HG03521 (cell line): ENCODE results near the gene SDR42E1.
"Not testable (repeated sequence)": the region's sequence is repeated elsewhere in the genome, so short reads cannot be mapped to it uniquely, and the experiment has no call there.

Experiments
- ATAC-seq: cut with Tn5 transposase; IDR thresholded peaks from one replicate; pipeline ENCODE4 v1.9.1; 2021; ENCODE audit warnings: mild to moderate bottlenecking, moderate library complexity; ENCODE audit not compliant: unreplicated experiment

Gene SDR42E1

DNA sequence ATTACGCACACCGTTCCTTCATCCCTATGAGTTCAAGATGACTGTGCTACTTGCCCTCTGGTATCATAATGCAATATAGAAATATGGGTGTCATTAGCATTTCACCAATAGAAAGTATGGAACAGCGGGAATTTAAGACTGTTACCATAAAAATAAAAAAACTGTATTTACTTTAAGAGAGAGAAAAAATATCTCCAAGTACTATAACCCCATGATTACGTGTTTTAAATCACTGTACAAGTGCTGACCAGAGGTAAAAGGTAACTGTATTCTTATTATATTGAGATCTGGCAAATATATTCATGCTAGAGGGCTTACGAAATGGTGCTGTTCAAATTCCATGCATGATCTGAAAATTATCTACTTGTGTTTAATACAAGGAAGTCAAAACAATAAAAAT is 5.2 kb downstream of the SDR42E1 start:
- ATAC-seq: no peak

DNA sequence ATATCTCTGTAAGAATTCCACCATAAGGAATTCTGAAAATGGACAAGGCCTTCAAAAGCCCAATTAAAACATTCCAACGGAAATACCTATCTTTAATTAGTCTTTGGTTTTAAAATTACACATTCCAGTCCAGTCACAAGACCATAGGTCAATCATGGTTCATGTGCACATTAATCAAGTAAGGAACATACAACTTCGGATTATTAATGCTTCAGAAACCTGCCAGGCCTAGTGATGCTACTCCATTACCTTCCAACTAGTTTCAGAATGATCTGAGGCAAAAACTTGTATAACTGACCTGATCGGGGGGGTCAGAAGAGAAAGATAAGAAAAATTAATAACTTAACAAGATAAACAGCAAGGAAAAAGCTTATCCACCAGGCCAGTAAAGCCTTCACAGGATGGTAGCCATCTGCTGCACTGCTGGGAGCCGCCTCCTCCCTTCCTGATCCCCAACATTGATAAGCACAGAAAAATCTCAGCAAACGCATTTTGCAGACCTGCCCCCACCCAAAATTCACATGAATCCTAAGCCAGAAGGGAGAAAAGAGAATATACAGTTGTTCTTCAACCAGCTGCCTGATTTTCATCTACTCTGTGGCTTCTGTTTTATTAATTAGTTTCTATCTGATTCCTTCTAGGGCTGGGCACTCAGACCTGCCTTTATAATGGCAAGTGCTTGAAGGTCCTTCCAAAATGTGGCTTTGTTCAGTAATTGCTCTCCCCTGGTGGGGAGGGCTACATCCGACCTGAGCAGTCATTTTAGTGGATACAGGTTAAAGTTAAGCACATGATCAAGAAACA is 6.0 kb downstream of the SDR42E1 start:
- no peak for ATAC-seq

DNA sequence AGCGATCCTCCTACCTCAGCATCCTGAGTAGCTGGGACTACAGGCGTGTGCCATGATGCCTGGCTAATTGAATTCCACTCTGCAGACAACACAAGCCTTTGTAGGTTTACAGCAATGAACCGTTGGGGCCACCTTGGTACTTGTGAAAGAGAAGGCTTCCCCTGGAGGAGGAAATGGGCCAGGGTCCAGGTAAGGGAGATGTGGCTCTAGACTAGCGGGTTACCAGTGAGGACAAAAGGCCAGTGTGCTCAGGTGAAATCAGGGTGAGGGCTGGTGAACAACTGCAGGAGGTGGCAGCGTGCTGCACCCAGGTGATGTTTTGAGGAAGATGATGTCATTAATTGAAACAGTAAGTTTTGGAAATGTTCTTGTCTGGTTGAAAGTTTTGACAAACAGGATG is 6.7 kb downstream of the SDR42E1 start:
- ATAC-seq: no peak

- no peak for ATAC-seq
These were observed 8.4 kb downstream of the SDR42E1 start for GRCh38 chr16:82002831-82003230.

- no peak for ATAC-seq
These were observed 13.5 kb downstream of the SDR42E1 start for GRCh38 chr16:81997738-81998137.

- ATAC-seq: no peak
These were observed 14.4 kb downstream of the SDR42E1 start for GRCh38 chr16:81996664-81997509.

- ATAC-seq: no peak
These were observed 15.6 kb downstream of the SDR42E1 start for GRCh38 chr16:81995651-81996050.

- ATAC-seq: no peak
These were observed 16.8 kb downstream of the SDR42E1 start for GRCh38 chr16:81994485-81994884.

DNA sequence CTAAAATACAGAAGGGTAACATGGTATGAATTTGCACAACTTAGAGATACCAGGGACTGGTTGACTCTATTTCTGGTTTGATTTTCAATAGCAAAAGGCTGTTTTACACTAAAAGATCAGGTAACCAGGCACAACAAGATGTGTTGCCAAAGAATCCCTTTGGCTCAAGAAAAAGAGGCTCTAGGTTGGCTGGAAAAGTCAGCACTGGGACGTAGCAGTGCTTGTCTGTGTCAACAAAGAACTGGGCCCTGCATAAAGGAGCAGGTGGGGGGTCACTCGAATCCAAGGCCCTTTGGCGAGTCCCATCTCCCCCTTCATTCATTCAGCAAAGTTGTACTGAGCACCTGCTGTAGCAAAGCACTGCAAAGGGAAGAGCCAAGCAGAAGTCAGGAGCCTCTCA is 18.4 kb downstream of the SDR42E1 start:
- no peak for ATAC-seq

DNA sequence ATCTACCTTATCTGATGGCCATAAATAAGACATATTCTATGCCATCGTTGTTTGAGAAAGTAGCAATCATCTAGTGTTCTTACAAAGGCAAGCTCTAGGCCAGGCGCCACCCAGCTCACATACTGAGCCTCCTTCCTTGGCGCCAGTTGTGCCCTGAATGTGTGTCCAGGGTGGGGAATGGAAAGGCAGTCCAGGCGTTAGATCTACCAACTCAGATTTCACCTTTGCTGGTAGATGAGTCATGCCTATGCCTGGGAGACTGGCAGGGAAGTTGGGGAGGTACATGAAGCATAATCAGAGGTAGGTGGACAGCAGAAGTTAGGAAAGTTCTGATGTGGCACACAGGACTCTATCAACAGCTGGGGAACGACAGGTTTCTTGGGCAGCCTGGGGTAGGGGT is 23.6 kb downstream of the SDR42E1 start:
- no peak for ATAC-seq

- ATAC-seq: no peak
These were observed 24.1 kb downstream of the SDR42E1 start for GRCh38 chr16:81987121-81987520.

GRCh38 chr16:81977335-81977942 is 33.8 kb downstream of the SDR42E1 start:
- ATAC-seq: not testable (repeated sequence)

- no peak for ATAC-seq
These were observed 35.6 kb downstream of the SDR42E1 start for GRCh38 chr16:81975637-81976036.

DNA sequence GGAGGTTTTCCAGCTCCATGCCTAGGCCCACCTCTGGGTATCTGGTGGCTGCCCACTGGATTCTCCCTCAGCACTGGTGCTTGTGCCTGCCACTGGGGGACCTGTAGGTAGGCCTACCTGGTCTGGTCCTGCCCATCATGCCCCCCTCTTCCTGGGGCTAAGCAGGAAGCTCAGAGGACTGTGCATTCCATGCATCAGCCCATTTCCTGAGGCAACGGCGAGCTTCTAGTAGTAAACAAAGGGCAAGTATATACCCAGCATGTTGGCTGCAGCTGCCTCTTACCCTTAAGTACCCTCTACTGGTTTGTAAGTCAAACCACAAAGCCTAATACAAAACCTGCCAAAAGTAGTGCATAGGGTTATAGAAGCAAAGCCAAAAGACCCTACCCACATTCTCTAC is 37.5 kb downstream of the SDR42E1 start:
- no peak for ATAC-seq

- ATAC-seq: no peak
These were observed 39.4 kb downstream of the SDR42E1 start for GRCh38 chr16:81971853-81972252.

GRCh38 chr16:81967358-81967757 is 43.9 kb downstream of the SDR42E1 start:
- no peak for ATAC-seq

- no peak for ATAC-seq
These were observed 46.5 kb downstream of the SDR42E1 start for GRCh38 chr16:81964808-81965207.

DNA sequence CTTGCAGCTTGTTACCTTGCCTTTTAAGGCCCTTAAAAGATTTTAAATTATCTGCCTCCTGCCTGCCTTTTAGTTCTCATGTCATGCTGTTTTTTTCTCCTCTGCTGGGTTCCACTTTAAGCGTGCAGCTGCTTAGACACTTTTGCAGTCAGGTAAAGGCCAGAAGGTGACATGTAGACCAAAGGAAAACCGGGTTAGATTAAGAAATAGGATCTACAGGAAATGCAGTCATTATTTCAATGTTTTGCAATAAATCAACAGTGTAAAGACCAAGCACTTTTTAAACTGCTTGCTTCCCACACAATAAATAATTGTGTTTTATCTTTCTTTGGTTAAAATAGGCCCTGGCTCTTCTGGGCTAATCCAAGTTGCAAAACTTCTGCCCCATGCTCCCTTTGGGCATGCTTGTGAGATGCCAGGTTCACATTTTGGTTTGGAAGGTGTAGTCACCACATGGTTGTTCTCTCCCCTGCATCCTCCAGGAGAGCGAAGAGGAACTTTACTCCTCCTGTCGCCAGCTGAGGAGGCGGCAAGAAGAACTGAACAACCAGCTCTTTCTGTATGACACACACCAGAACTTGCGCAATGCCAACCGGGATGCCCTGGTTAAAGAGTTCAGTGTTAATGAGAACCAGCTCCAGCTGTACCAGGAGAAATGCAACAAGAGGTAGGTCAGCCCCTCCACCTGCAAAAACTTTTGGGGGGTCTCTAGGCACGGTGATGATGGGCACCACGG is 54.9 kb downstream of the SDR42E1 start:
- ATAC-seq: no peak

- no peak for ATAC-seq
These were observed 59.7 kb downstream of the SDR42E1 start for GRCh38 chr16:81951564-81951963.

DNA sequence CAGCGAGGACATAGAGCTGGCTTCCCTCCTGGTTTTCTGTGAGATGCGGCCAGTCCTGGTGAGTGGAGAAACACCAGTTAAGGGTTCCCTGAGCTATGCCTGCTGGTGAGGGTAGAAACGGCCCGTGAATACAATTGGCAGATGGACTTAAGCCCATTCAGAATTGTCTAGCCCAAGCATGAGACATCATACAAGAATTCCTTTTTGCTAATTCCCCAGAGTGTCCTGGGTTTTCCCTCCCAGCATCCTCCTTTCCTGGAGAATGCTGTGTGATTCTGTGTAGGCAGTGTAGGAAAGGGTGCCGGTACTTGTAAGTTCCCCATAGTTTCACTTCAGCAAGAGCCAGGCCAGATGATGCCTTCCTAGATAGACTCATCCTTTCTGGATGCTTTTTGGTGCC is 65.1 kb downstream of the SDR42E1 start:
- ATAC-seq: no peak

GRCh38 chr16:81945665-81946064 is 65.6 kb downstream of the SDR42E1 start:
- ATAC-seq: no peak
